Effector CD4-positive, alpha-beta T cell (primary cell): ENCODE data around the gene BRIP1.
"Not testable (repeated sequence)": the region's sequence is repeated elsewhere in the genome, so short reads cannot be mapped to it uniquely, and the experiment has no call there.

ENCODE experiments used
- DNase-seq: peaks from one replicate; pipeline ENCODE4 v3.0.0-alpha.2; 2020

BRIP1 gene

DNA sequence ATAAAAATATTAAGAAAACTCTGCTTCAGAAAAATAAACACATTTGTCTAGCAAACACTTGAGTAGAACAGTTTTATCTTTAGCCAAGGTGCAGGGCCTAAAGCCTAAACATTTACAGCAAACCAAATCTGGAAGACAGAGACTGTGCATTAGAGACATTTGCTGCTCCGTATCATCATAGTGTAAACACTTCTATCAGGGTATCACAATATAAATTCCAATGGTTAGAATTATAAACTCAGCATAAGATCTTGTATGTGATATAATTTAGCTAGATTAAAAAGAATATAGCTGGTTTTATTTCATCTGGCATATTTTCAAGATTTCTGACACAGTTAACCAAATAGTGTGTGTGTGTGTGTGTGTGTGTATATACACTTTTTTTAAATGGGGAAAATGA lies 138.6 kb downstream of the BRIP1 start:
- no peak for DNase-seq

- no peak for DNase-seq
These were observed 139.4 kb downstream of the BRIP1 start for GRCh38 chr17:61723914-61724313.

DNA sequence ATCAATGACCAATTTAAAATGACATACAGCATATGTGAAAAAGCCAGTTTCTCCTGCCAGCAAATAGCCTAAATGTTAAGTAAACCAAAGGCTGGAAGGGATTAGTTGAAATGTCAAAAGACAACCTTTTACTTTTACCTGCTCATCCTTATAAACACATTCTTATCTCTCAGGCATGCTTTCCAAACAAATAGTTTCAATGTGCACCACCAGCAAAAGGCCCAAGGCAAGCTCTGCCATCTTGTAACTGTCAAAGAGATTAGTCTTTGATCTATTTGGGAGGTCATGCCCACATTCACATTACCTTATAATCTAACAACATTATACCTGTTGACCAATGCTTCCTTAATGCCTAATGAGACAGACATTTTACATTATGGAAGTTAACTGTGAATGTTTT lies 140.1 kb downstream of the BRIP1 start:
- no peak for DNase-seq

- DNase-seq = no peak
These were observed 140.9 kb downstream of the BRIP1 start for GRCh38 chr17:61722398-61722797.

DNA sequence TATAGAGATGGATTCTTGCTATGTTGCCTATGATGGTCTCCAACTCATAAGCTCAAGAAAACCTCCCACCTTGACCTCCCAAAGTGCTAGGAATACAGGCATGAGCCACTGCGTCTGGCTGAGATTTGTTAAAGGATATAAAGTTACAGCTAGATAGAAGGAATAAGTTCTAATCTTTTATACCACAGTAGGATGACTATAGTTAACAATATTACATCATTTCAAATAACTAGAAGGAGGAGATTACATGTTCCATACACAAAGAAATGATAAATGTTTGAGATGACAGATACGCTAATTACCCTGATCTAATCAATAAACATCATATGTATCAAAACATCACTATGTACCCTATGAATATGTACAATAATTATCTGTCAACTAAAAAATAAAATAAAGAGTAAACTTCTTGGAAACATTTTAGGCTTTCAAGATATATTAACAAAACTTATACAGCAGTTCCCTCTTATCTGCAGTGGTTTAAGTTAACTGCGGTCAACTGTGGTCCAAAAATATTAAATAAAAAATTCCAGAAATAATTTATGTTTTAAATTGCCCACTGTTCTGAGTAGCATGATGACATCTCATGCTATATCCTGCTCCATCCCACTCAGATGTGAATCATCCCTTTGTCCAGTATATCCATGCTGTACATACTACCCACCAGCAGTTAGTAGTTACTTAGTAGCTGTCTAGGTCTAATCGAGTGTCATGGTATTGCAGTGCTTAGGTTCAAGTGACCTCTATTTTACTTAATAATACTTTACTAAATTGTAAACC lies 143.1 kb downstream of the BRIP1 start:
- DNase-seq = no peak

DNA sequence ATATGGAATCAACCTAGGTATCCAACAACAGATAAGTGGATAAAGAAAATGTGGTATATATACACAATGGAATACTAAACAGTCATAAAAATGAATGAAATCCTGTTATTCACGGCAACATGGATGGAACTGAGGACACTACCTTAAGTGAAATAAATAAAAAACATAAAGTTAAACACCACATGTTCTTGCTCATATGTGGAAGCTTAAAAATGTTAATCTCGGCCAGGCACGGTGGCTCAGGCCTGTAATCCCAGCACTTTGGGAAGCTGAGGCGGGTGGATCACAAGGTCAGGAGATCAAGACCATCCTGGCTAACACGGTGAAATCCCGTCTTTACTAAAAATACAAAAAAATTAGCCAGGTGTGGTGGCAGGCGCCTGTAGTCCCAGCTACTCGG lies 144.1 kb downstream of the BRIP1 start:
- DNase-seq = not testable (repeated sequence)

- DNase-seq = no peak
These were observed 145.3 kb downstream of the BRIP1 start for GRCh38 chr17:61718022-61718421.

DNA sequence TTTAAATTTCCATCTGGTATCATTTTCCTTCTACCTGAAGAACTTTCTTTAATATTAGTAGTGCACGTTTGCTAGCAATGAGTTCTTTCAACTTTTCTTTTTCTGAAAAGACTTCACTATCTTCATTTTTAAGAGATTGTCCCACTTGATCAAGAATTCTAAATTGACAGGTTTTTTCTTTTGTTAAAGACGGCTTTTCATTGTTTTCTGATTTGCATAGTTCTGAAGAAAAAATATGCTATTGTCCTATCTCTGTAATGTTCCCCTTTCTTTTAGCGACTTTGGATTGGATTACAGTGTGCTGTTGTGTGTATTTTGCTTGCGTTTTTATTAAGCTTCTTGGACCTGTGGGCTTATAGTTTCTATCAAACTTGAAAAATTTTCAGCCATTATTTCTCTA lies 146.0 kb downstream of the BRIP1 start:
- no peak for DNase-seq

- no peak for DNase-seq
These were observed 147.0 kb downstream of the BRIP1 start for GRCh38 chr17:61716225-61716829.

DNA sequence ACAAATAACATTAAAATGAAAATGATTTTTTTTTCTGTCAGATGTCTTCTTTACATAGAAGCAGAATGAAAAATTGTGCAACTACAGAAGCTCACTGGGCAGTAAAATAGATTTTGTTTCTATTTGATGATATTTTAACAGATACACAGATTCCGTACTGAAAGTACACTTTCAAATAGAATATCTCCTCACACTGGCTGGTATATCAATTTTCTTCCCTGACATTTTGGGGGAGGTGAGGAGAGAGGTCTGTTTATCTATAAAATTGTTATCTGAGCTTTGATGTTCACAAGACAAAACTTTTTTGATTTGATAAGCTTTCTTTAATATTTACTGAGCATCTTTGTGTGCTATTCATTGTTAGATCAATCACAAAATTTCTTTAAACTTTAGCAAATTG lies 148.0 kb downstream of the BRIP1 start:
- DNase-seq = no peak

DNA sequence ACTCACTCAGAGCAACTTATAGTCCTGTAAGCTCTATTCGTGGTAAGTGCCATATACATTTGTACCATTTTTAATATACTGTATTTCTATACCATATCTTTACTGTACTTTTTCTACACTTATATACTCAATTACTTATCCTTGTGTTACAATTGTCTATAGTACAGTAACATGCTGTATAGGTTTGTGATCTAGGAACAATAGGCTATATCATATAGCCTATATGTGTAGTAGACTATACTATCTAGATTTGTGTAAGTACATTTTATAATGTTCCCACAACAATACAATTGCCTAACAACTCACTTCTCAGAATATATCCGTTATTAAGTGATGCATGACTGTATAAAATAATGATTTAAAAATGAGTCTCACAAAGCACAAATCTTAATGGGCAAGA lies 149.0 kb downstream of the BRIP1 start:
- DNase-seq = no peak

DNA sequence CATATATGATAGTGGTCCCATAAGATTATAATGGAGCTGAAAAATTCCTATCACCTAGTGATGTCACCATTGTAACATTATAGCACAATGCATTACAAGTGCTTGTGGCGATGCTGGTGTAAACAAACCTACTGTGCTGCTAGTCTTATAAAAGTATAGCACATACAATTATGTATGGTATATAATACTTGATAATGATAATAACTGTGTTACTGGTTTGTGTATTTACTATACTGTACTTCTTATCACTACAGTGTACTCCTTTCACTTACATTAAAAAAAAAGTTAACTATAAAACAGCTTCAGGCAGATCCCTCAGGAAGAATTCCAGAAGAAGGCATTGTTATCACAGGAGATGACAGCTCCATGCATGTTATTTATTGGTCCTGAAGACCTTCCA lies 150.3 kb downstream of the BRIP1 start:
- no peak for DNase-seq

- DNase-seq = no peak
These were observed 152.8 kb downstream of the BRIP1 start for GRCh38 chr17:61710546-61710945.

DNA sequence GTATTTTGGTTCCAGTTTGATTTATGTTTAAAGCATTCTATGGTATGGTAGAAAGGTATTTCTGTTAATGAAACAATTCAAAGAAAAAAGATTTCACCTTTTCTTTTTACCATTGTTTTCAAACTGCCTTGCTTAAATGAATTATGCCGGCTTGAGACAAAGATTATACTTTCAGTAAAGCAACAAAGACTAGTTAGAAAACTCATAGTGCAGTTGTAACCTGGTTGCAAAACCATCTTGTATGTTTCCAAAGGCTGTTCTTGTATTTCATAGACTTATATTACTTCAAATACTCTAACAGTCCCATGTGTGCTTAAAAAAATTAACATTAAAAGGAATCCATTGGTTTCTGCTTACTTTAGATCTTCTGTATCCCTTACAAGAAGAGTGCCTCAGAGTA lies 153.8 kb downstream of the BRIP1 start:
- DNase-seq = no peak

DNA sequence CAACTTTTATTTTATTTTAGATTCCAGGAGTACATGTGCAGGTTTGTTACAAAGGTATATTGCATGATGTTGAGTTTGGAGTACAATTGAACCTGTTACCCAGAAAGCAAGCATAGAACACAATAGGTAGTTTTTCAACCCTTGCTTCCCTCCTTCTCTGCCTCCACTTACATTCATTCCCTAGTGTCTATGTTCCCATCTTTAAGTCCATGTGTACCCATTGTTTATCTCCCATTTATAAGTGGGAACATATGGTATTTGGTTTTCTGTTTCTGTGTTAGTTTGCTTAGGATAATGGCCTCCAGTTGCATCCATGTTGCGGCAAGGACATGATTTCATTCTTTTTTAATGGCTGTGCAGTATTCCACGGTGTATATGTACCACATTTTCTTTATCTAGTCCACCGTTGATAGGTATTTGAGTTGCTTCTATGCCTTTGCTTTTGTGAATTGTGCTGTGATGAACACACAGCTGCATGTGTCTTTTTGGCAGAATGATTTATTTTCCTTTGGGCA lies 158.3 kb downstream of the BRIP1 start:
- DNase-seq = no peak

DNA sequence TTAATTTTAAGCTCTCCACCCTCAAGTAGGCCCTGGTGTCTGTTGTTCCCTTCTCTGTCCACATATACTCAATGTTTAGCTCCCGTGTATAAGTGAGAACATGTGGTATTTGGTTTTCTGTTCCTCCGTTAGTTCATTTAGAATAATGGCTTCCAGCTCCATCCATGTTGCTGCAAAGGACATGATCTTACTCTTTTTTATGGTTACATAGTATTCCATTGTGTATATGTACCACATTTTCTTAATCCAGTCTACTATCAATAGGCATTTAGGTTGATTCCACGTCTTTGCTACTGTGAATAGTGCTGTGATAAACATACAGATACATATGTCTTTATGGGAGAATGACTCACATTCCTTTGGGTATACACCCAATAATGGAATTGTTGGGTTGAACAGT lies 160.9 kb downstream of the BRIP1 start:
- DNase-seq = no peak

- no peak for DNase-seq
These were observed 161.3 kb downstream of the BRIP1 start for GRCh38 chr17:61701978-61702377.

- DNase-seq = no peak
These were observed 162.0 kb downstream of the BRIP1 start for GRCh38 chr17:61701334-61701733.

GRCh38 chr17:61700252-61700651 lies 163.1 kb downstream of the BRIP1 start:
- DNase-seq = no peak

DNA sequence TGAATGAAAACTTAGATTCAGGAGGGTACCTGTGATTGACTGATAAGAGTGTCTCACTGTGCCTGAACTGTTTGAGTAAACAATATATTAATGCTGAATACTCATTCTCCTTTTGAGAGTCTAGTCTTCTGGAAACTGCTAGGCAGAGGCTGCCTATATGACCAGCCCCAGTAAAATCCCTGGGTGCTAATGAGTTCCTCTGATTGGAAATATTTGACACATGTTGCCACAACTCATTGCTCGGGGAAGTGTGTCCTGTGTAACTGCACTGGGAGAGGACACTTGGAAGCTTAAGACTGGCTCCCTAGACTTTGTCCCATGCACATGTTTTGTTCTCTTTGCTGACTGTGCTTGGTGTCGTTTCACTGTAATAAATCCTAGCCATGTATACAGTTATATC lies 163.6 kb downstream of the BRIP1 start:
- no peak for DNase-seq

GRCh38 chr17:61699032-61699431 lies 164.3 kb downstream of the BRIP1 start:
- DNase-seq = no peak

GRCh38 chr17:61698244-61698643 lies 165.1 kb downstream of the BRIP1 start:
- no peak for DNase-seq

- no peak for DNase-seq
These were observed 167.5 kb downstream of the BRIP1 start for GRCh38 chr17:61695779-61696337.

- no peak for DNase-seq
These were observed 169.2 kb downstream of the BRIP1 start for GRCh38 chr17:61694095-61694494.
